Liver (tissue), 2 donors: ENCODE data around the gene MARS1.

Experiments used
- ATF3 ChIP-seq: IDR thresholded peaks from 2 replicates; pipeline ENCODE4 v1.6.1; 2016; ENCODE audit warnings: antibody characterized with exemption
- REST ChIP-seq: IDR thresholded peaks from 2 replicates; pipeline ENCODE4 v1.6.1; 2016; ENCODE audit warnings: antibody characterized with exemption, mild to moderate bottlenecking
- donor health status: healthy.

- TF ChIP-seq ATF3, result no peak
- TF ChIP-seq REST, result no peak
These were observed 31.9 kb downstream of the MARS1 start for GRCh38 chr12:57519796-57520052.
